CD4-positive, alpha-beta T cell treated with Interleukin-15 for 4 hours (primary cell): Measurements from ENCODE around the gene SYNC.
A peak's percentile ranks its signal among the peaks of the same experiment; 100 is the strongest.
"Not testable (repeated sequence)": the region's sequence is repeated elsewhere in the genome, so short reads cannot be mapped to it uniquely, and the experiment has no call there.

Experiments used
- DNase-seq: peaks from one replicate; pipeline ENCODE4 v3.0.0-alpha.2; 2020; ENCODE audit warnings: low spot score

Gene SYNC

DNA sequence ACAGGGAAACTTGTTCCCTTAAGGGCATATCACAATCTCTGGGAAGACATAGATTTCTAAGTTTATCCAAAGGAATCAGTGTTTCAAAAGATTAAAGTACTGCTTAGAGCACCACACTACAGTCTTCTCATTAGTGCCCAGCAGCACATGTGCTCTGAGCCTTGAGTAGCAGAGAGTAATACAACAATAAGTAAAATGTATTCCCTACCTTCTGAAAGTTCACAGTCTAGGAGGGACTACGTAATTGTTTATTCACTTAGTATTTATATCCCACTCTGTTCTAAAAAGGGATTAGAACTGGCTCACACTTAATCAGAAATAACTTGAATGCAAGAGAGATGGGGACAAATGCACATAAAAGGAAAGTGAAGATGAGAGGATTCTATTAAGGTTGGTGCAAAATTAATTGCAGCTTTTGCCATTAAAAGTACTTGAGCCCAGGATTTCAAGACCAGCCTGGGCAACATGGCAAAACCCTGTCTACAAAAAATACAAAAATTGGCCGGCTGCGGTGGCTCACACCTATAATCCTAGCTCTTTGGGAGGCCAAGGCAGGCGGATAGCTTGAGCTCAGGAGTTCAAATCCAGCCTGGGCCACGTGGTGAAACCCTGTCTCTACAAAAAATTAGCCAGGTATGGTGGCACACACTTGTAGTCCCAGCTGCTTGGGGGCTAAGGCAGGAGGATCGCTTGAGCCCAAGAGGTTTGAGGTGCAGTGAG lies 9.0 kb downstream of the SYNC start:
- no peak for DNase-seq

GRCh38 chr1:32686387-32686786 lies 16.2 kb downstream of the SYNC start:
- no peak for DNase-seq

DNA sequence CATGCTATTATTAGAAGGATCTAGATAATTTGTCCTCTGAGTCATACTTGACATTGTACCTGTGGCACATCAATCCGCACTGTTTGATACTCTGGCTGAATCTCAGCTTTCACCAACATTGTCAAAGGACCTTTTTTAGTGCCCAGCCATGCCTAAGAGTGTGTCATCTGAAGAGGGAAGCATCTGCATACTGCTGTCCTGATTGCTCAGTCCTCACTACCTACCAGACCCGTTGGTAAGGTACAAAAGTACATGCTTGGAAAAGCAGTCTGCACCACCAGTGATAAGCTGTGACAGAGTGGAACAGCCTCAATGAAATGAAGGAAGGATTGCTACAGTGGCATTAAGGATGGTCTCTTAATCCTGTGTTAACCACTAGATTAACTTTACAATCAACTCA lies 17.1 kb downstream of the SYNC start:
- DNase-seq = no peak

GRCh38 chr1:32684167-32684811 lies 18.3 kb downstream of the SYNC start:
- DNase-seq = no peak

- no peak for DNase-seq
Observed at GRCh38 chr1:32683397-32683796, 19.2 kb downstream of the SYNC start.

DNA sequence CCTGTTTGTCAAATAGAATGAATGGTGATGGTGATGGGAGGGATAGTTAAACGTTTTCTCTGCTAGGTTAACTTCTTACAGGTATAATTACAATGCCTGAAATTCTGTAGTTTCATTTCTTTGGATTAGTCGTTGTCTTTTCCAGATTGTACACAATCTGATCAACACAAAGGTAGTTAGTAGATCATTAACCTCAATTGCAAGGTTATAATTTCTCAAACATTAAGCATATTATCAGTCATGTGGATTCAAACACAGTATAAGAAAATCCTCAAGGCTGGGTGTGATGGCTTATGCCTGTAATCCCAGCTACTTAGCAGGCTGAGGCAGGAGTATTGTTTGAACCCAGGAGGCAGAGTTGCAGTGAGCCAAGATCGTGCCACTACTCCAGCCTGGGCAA lies 20.6 kb downstream of the SYNC start:
- DNase-seq = no peak

- no peak for DNase-seq
Observed at GRCh38 chr1:32681509-32681908, 21.1 kb downstream of the SYNC start.

DNA sequence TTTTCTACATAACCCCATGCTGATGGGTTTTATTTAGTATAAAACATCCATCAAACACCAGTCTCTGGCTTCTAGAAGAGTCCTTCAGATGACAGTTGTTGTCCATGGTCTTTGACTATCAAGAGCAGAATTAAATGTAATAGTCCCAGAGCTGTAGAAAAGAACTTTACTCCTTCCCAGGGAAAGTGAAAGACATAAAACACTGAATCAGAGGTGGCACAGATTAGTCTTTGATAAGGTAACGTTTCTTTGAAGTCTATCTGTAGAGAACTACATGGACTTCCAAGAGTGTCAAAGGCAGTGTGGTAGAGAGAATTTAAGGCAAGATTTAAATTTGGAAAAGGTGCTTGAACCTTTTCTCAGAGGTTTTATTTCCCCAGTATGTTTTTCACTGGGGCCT lies 21.9 kb downstream of the SYNC start:
- DNase-seq = no peak

- not testable (repeated sequence) for DNase-seq
Observed at GRCh38 chr1:32679993-32680392, 22.6 kb downstream of the SYNC start.

- DNase-seq = no peak
Observed at GRCh38 chr1:32676945-32677344, 25.6 kb downstream of the SYNC start.

GRCh38 chr1:32668716-32669115 lies 33.9 kb downstream of the SYNC start:
- DNase-seq = not testable (repeated sequence)

- DNase-seq = no peak
Observed at GRCh38 chr1:32666901-32667566, 35.5 kb downstream of the SYNC start.

GRCh38 chr1:32665915-32666314 lies 36.7 kb downstream of the SYNC start:
- no peak for DNase-seq

DNA sequence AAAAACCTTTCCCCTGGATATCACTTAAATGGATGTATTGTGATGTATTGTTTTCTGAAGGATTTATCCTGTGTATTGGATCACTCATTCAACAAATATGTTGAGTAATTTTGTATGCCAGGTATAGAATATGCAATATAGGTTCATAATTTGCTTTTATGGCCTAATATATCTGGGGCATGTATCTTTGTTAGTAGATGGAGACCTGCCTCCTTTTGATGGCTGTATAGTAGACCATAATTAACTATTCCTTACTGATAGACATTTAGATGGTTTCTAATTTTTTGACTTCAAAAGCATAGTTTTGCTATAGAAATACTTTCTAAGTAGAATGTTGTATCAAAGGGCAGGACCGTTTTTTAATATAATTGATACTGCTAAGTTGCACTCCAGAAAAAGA lies 43.0 kb downstream of the SYNC start:
- DNase-seq = no peak

- DNase-seq = no peak
Observed at GRCh38 chr1:32652244-32652962, 50.2 kb downstream of the SYNC start.

DNA sequence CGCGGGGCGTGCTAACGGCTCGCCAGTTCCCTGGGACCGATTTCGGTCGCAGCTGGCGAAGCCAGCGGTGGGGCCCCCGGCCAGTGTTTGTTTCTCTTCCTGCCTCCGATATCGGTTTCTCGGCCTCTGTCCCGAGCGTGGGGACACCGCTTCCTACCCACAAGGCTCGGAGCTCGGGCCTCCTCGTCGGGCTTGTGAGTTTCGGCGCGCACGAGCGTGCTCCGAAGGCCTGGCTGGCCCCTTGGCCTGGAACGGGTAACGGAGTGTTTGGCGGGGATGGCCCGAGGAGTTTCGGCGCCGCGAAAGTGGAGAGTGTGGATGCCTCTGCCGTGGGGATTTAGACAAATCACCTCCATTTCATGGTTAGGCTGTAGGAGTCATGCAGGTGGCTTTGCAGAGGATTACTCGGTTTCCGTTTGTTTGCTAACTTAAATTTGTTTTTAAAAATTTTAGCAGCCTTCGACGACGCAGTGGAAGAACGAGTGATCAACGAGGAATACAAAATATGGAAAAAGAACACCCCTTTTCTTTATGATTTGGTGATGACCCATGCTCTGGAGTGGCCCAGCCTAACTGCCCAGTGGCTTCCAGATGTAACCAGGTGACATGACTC lies 51.0 kb downstream of the SYNC start:
- no peak for DNase-seq

DNA sequence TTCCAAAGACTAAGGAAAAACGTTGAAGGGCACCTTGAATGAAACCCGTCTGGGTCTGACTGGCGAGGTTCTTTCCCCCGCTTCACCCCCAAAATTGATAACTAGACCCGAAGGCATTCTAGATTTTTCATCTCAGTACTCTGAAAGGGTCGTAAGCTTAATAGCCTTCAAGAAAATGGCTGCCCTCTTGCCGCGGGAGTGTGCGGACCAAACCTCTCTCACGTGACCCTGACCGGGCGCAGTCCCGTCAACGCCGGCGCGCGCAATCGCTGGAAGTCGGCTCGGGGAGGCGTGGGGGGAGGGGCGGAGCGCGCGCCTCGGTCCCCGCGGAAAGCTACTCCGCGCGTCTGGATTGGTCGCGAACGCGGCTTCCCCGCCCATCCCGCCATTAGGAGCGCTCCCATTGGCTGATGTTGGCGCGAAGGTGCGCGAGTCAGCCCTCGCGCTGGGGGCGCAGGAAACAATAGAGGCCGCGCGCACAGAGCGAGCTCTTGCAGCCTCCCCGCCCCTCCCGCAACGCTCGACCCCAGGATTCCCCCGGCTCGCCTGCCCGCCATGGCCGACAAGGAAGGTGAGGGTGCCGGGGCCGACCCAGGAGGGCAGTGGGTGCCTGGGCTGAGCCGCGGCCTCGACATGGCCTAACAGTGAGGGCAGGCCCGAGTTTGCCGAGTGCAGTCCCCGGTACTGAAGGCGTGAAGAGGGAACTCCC lies 51.7 kb downstream of the SYNC start, which contains the start of gene RBBP4:
Gene RBBP4 (plus strand): TSS at position 457 of the 709 bp plus-strand sequence. CDS start 99 bp downstream, at position 556.
- DNase-seq = peak; percentile 99

DNA sequence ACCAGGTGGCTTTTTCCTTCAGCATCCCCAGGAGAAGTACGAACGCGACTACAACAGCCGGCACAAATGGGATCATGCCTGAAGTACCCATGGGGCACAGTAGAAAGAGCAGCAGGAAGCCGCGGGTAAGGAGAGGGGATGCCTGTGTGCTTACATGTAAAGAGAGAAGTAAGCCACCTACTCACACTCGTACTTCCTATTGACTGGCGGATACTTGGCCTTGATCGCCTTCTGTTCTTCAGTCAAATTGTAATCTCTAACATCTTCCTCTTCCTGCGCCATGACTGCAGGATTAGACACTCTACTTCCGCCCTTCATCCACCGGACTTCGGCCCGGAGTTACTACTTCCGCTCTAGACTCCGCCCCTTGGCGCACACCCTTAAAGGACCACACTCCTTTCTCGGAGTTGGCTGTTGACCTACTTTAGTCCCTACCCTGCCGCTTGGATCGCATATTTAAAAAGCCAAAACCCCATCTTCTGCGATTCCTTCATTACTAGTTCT lies 52.3 kb downstream of the SYNC start, which contains the start of gene ZBTB8OS:
Gene ZBTB8OS (minus strand): TSS at position 303 of the 504 bp plus-strand sequence. CDS start 21 bp downstream, at position 282.
- peak; percentile 90 for DNase-seq

DNA sequence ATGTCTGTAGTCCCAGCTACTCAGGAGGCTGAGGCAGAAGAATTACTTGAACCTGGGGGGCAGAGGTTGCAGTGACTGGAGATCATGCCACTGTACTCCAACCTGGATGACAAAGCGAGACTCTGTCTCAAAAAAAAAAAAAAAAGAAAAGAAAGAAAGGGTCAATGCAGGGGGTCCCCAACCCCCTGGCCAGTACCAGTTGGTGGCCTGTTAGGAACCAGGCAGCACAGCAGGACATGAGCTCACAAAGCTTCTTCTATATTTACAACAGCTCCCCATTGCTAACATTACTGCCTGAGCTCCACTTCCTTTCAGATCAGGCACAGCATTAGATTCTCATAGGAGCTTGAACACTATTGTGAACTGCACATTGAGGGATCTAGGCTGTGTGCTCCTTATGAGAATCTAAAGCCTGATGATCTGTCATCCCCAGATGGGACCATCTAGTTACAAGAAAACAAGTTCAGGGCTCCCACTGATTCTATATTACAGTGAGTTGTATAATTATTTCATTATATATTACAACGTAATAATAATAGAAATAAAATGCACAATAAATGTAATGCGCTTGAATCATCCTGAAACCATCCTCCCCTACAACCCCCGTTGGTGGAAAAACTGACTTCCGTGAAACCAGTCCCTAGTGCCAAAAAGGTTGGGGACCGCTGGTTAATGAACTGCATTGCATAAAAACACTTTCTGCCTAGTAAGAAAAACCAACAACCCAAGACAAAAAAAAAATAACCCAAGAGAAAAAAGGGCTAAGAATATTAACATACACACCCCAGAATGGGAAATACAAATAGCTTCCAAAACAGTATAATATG lies 55.0 kb downstream of the SYNC start:
- no peak for DNase-seq

DNA sequence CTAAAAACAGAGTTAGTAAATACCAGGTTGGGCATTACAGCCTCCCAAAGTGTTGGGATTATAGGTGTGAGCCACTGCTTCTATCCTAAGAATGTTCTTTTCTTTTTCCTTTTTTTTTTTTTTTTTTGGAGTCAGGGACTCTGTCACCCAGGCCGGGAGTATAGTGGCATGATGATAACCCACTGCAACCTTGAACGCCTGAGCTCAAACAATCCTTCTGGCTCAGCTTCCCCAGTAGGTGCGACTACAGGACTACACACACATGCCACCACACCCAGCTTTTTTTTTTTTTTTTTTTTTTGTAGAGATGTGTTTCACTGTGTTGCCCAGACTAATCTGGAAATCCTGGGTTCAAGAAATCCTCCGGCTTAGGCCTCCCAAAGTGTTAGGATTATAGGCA lies 58.1 kb downstream of the SYNC start:
- no peak for DNase-seq
